GM12891 (cell line): ENCODE measurements around the gene ARHGEF25.

Source experiments
- POLR2A ChIP-seq: IDR thresholded peaks from 2 replicates; pipeline ENCODE4 v1.6.1; 2011; ENCODE audit warnings: low read depth, low read length, control low read depth
- POLR2AphosphoS5 ChIP-seq: IDR thresholded peaks from 2 replicates; pipeline ENCODE4 v1.6.1; 2011; ENCODE audit warnings: low read depth, low read length, control low read depth
- SPI1 ChIP-seq: IDR thresholded peaks from 2 replicates; pipeline ENCODE4 v1.6.1; 2011; ENCODE audit warnings: low read depth, low read length, control low read depth
- TAF1 ChIP-seq: IDR thresholded peaks from 2 replicates; pipeline ENCODE4 v1.6.1; 2011; ENCODE audit warnings: low read depth, low read length, control low read depth

GRCh38 chr12:57657744-57658143 is 46.5 kb downstream of the ARHGEF25 start:
- TF ChIP-seq POLR2AphosphoS5 (no peak), POLR2A (no peak), TAF1 (no peak), SPI1 (no peak)
